Hair follicle dermal papilla cell (primary cell): ENCODE measurements around the gene OTUB2. TPM values are rescaled to one million over a fixed set of nuclear protein-coding genes. Genes with fewer than 3 reads are reported as not detected.

Experiments
- total RNA-seq: library from RNA; depleted of rRNA; stranded (reverse); fragments of >200 nt; gene quantifications from 2 replicates; pipeline ENCODE4 v1.2.3, GENCODE V29; 2012

Gene OTUB2
- 1.9 and 2.2 TPM in 2 replicates for total RNA-seq

DNA sequence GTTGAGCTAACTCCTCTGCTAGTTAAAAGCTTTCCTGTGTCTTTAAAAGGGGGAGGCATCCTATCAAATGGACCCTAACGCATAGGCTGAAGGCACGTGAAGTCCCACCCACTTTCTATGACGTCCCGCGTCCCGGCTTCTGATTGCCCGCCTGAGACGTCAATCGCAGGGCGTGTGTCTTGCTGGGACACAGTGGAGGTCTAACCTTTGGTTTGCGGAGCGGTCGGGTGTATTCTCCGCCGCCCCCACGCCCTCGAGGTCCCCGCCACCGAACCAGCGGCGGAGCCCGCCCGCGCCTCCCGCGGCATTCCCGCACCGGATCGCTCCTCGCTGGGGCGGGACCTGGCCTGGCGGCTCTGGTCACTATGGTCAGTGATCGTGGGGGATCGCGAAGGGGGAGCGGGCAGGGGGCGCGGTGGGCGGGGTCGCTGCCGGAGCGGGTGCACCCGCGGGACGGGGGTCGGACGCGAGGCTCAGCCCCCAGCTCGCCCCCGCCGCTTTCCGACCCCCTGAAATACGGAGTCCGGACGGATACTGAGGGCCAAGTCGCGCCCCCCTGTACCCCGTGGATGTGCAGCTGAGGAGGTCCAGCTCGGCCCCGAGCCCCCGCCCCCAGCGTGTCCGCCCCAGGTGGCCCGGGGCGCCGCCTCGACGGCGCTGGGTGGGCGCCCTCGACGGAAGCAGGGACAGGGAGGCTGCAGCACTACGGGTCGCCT lies at the start of gene OTUB2:
TSS of gene OTUB2 (plus strand) at position 168 of the 716 bp plus-strand sequence. CDS start at position 366, 198 bp downstream.

GRCh38 chr14:93976477-93977057 lies 49.6 kb upstream of the OTUB2 start, which contains the start of gene ASB2:
TSS of gene ASB2 (minus strand) at chr14:93976570. CDS start at chr14:93964539, 12,031 bp downstream.

DNA sequence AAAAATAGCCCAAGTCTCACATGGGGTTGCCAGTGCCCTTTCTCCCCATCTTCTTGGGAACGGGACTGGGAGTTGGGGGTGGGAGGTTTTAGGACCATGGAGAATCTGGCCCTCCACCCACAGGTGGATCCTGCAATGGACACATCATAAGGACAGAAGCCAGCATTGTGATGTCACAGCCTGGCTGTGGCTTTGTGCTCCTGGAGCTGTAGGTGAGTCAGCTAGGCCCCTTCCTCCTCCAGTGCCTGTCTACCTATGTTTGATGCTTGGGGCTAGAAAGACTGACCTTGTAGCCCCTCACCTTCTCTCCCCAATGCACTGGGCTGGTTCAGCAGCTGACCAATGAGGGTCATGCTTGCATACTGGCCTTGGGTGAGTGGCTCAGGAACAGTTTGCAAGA lies 29.1 kb upstream of the OTUB2 start, which contains the start of gene CCDC197:
TSS of gene CCDC197 (plus strand) at position 220 of the 400 bp plus-strand sequence. CDS start 831 bp downstream, outside the sequence.

DNA sequence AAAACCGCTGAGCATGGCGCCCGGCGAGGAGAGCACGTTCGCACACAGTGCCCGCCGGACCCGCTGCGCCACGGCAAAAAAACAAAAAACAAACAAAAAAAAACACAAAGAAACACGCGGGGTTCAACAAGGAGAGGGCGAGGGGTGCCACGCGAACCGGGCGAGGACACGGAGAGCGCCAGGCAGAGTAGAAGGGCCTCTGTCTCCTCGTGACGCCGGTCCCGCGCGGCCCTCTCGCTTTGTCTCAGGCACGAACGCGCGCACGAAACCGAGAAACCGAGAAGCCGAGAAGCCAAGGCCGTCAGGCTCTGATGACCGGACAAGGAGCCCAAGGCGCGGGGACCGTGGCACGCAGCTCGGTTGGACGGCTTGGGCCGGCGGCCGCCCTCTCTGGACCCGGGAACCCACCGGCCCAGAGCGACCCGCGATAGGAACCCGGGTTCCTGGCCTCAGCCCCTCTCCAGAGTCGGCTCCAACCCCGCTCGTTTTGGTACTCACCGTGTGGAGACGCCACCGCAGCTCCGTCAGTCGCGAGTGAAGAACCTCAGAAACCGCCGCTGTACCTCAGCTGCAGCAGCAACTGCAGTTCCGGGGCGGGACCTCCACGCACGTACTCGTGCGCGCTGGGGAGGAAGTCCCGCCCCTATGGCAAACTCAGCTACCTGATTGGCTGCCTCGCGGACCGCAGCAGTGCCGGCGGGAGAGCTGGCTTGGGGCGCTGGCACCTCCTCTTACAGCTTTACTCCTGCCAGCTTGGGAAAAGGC lies 54.7 kb downstream of the OTUB2 start, which contains the start of the genes DDX24 and IFI27L1:
TSS of gene DDX24 (minus strand) at position 582 of the 765 bp plus-strand sequence. CDS start 1,460 bp downstream, outside the sequence.
TSS of gene IFI27L1 (plus strand) at position 690 of the 765 bp plus-strand sequence. CDS start 15,628 bp downstream, outside the sequence.

Other genes with a start within 250 kb of the OTUB2 start
- not detected in 2 replicates for gene PRIMA1, start 237.9 kb upstream of the OTUB2 start, total RNA-seq
- gene FAM181A, start 99.0 kb upstream of the OTUB2 start, total RNA-seq: not detected in 2 replicates
- 0.16 TPM in 1 of 2 replicates, not detected in the other for gene ASB2, start 49.8 kb upstream of the OTUB2 start, total RNA-seq
- not detected in 2 replicates for gene CCDC197, start 29.0 kb upstream of the OTUB2 start, total RNA-seq
- gene DDX24, start 54.9 kb downstream of the OTUB2 start, total RNA-seq: 150 and 158 TPM in 2 replicates
- 9.7 and 16.2 TPM in 2 replicates for gene IFI27L1, start 55.0 kb downstream of the OTUB2 start, total RNA-seq
- 82.3 and 282 TPM in 2 replicates for gene IFI27, start 84.4 kb downstream of the OTUB2 start, total RNA-seq
- gene IFI27L2, start 103.3 kb downstream of the OTUB2 start, total RNA-seq: 63.4 and 77.8 TPM in 2 replicates
- 2.7 and 5.4 TPM in 2 replicates for gene PPP4R4, start 148.0 kb downstream of the OTUB2 start, total RNA-seq